ENCODE measurements around the gene ITIH5.

- TF ChIP-seq CTCF (IDR thresholded peaks at IDR 0.05) (no peak), POLR2A (IDR thresholded peaks at IDR 0.05) (no peak)
Observed at GRCh38 chr10:7651853-7652470, 14.8 kb downstream of the ITIH5 start.
